Duodenal mucosa (tissue), 2 donors: ENCODE results near the gene LGR6.

Experiments used
- H3K27ac ChIP-seq: one replicate; pipeline ENCODE4 v1.7.0; 2013; ENCODE audit warnings: low read depth, low read length
- H3K27me3 ChIP-seq, 2 donors: one replicate each; pipeline ENCODE4 v1.7.0; 2013; ENCODE audit warnings: low read length in 2 of 2, control low read depth in 1 of 2; ENCODE audit not compliant: insufficient read depth in 2 of 2, control insufficient read depth in 1 of 2
- H3K36me3 ChIP-seq, 2 donors: one replicate each; pipeline ENCODE4 v1.7.0; 2013; ENCODE audit warnings: low read length in 2 of 2, control low read depth in 1 of 2; ENCODE audit not compliant: insufficient read depth in 2 of 2, control insufficient read depth in 1 of 2
- H3K4me1 ChIP-seq, 2 donors: one replicate each; pipeline ENCODE4 v1.7.0; 2013; ENCODE audit warnings: low read length in 2 of 2, control low read depth in 1 of 2; ENCODE audit not compliant: insufficient read depth in 2 of 2, control insufficient read depth in 1 of 2
- H3K4me3 ChIP-seq, 2 donors: one replicate each; pipeline ENCODE4 v1.7.0; 2013; ENCODE audit warnings: low read length in 2 of 2, low read depth in 1 of 2
- H3K9ac ChIP-seq, 2 donors: one replicate each; pipeline ENCODE4 v1.7.0; 2013; ENCODE audit warnings: low read length in 2 of 2, low read depth in 1 of 2
- H3K9me3 ChIP-seq, 2 donors: one replicate each; pipeline ENCODE4 v1.7.0; 2013; ENCODE audit warnings: low read length in 2 of 2, control low read depth in 1 of 2; ENCODE audit not compliant: control insufficient read depth in 1 of 2

Gene LGR6

GRCh38 chr1:202286622-202287097 lies 93.1 kb downstream of the LGR6 start:
- H3K27me3 ChIP-seq = no peaks in the 10 kb centered on the region
- peaks cover 0 to 9% of the 10 kb centered on the region in 2 donors for H3K4me1 ChIP-seq
- no peak overlapping the region for H3K9ac ChIP-seq
- H3K9me3 ChIP-seq = no peaks in the 10 kb centered on the region
- H3K27ac ChIP-seq = no peak overlapping the region
- no peaks in the 10 kb centered on the region for H3K36me3 ChIP-seq
- H3K4me3 ChIP-seq = no peak overlapping the region

- no peak overlapping the region for H3K27ac ChIP-seq
- no peak overlapping the region for H3K9ac ChIP-seq
- no peaks in the 10 kb centered on the region for H3K36me3 ChIP-seq
- H3K9me3 ChIP-seq = no peaks in the 10 kb centered on the region
- H3K4me1 ChIP-seq = peaks cover 0 to 9% of the 10 kb centered on the region in 2 donors
- no peak overlapping the region for H3K4me3 ChIP-seq
- no peaks in the 10 kb centered on the region for H3K27me3 ChIP-seq
Measured at GRCh38 chr1:202287196-202287595, 93.6 kb downstream of the LGR6 start.

GRCh38 chr1:202288177-202288576 lies 94.6 kb downstream of the LGR6 start:
- no peaks in the 10 kb centered on the region for H3K27me3 ChIP-seq
- H3K4me3 ChIP-seq = no peak overlapping the region
- no peaks in the 10 kb centered on the region for H3K9me3 ChIP-seq
- H3K9ac ChIP-seq = no peak overlapping the region
- H3K4me1 ChIP-seq = peaks cover 0 to 9% of the 10 kb centered on the region in 2 donors
- H3K36me3 ChIP-seq = no peaks in the 10 kb centered on the region
- H3K27ac ChIP-seq = no peak overlapping the region

- Histone ChIP-seq H3K4me3 (no peak overlapping the region), H3K36me3 (no peaks in the 10 kb centered on the region), H3K4me1 (peaks cover 2 to 3% of the 10 kb centered on the region in 2 donors), H3K9ac (no peak overlapping the region), H3K27ac (no peak overlapping the region), H3K9me3 (no peaks in the 10 kb centered on the region), H3K27me3 (no peaks in the 10 kb centered on the region)
Measured at GRCh38 chr1:202289009-202289408, 95.4 kb downstream of the LGR6 start.

GRCh38 chr1:202291001-202291400 lies 97.4 kb downstream of the LGR6 start:
- no peak overlapping the region for H3K9ac ChIP-seq
- H3K27me3 ChIP-seq = no peaks in the 10 kb centered on the region
- H3K36me3 ChIP-seq = no peaks in the 10 kb centered on the region
- H3K4me1 ChIP-seq = peaks cover 3 to 9% of the 10 kb centered on the region in 2 donors
- H3K4me3 ChIP-seq = no peak overlapping the region
- no peak overlapping the region for H3K27ac ChIP-seq
- H3K9me3 ChIP-seq = no peaks in the 10 kb centered on the region

- Histone ChIP-seq H3K4me3 (no peak overlapping the region), H3K36me3 (no peaks in the 10 kb centered on the region), H3K4me1 (peaks cover 0 to 11% of the 10 kb centered on the region in 2 donors), H3K27me3 (no peaks in the 10 kb centered on the region), H3K9me3 (no peaks in the 10 kb centered on the region), H3K9ac (no peak overlapping the region), H3K27ac (no peak overlapping the region)
Measured at GRCh38 chr1:202291961-202292712, 98.5 kb downstream of the LGR6 start.

- H3K27me3 ChIP-seq = no peaks in the 10 kb centered on the region
- H3K27ac ChIP-seq = no peak overlapping the region
Measured at GRCh38 chr1:202292773-202293172, 99.2 kb downstream of the LGR6 start.

GRCh38 chr1:202293569-202293968 lies 100.0 kb downstream of the LGR6 start:
- H3K4me1 ChIP-seq = peaks cover 0 to 11% of the 10 kb centered on the region in 2 donors
- no peaks in the 10 kb centered on the region for H3K27me3 ChIP-seq
- no peaks in the 10 kb centered on the region for H3K9me3 ChIP-seq
- no peak overlapping the region for H3K4me3 ChIP-seq
- H3K9ac ChIP-seq = no peak overlapping the region
- H3K36me3 ChIP-seq = no peaks in the 10 kb centered on the region
- no peak overlapping the region for H3K27ac ChIP-seq

More at GRCh38 chr1:202292773-202293172, 99.2 kb downstream of the LGR6 start:
- Histone ChIP-seq H3K4me3 (no peak overlapping the region), H3K9me3 (no peaks in the 10 kb centered on the region), H3K4me1 (peaks cover 0 to 11% of the 10 kb centered on the region in 2 donors), H3K9ac (no peak overlapping the region), H3K36me3 (no peaks in the 10 kb centered on the region)

GRCh38 chr1:202302166-202302565 lies 108.6 kb downstream of the LGR6 start:
- Histone ChIP-seq H3K4me3 (no peak overlapping the region), H3K36me3 (no peaks in the 10 kb centered on the region), H3K9ac (no peak overlapping the region), H3K9me3 (no peaks in the 10 kb centered on the region), H3K4me1 (no peaks in the 10 kb centered on the region), H3K27me3 (no peaks in the 10 kb centered on the region), H3K27ac (no peak overlapping the region)

- Histone ChIP-seq H3K4me1 (no peaks in the 10 kb centered on the region), H3K27me3 (no peaks in the 10 kb centered on the region), H3K36me3 (no peaks in the 10 kb centered on the region), H3K27ac (no peak overlapping the region), H3K9ac (no peak overlapping the region), H3K9me3 (no peaks in the 10 kb centered on the region), H3K4me3 (no peak overlapping the region)
Measured at GRCh38 chr1:202304375-202304774, 110.8 kb downstream of the LGR6 start.
